HG03354 (cell line): Measurements from ENCODE around the gene HSPA12A.
"Not testable (repeated sequence)": the region's sequence is repeated elsewhere in the genome, so short reads cannot be mapped to it uniquely, and the experiment has no call there.

Source experiments
- ATAC-seq: cut with Tn5 transposase; IDR thresholded peaks from one replicate; pipeline ENCODE4 v1.9.1; 2021; ENCODE audit warnings: mild to moderate bottlenecking; ENCODE audit not compliant: unreplicated experiment, poor library complexity, severe bottlenecking

Gene HSPA12A

DNA sequence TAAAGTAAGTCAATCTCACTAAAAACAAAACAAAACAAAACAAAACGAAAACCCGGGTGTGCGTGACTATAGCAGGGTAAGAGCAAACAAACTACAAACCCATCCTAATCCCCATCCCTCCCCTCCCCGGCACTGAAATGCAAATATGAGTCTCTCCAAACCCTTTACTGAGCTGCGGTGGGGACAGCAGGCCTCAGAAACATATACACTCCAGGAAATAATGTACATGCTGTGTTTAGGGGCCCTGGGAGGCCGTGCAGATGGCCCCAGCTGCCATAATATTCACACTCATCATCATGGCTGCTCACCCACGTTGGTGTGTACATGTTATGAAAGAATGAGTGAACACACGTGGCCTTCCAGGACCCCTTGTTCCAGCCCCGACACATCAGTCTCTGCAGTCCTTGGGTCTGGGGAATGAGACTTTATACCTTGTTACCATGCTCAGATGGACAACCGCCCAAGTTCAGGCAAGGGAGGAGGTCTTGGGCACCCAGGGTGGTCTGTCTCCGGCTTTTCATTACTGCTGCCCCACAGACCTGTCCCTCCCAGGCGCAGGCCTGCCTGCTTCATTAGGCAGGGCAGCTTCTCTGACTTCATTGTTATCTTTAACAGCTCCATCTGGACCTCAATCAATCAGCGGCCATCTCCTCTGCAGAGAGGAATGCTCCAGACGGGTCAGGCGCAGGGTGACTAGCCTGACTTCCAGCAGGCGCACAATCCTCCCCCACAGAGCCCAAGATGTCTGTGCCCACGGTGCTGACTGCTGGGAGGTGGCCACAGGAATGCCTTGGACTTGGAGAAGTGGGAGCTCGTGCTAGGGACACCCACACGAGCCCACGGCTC lies 20.6 kb downstream of the HSPA12A start:
- ATAC-seq: no peak

DNA sequence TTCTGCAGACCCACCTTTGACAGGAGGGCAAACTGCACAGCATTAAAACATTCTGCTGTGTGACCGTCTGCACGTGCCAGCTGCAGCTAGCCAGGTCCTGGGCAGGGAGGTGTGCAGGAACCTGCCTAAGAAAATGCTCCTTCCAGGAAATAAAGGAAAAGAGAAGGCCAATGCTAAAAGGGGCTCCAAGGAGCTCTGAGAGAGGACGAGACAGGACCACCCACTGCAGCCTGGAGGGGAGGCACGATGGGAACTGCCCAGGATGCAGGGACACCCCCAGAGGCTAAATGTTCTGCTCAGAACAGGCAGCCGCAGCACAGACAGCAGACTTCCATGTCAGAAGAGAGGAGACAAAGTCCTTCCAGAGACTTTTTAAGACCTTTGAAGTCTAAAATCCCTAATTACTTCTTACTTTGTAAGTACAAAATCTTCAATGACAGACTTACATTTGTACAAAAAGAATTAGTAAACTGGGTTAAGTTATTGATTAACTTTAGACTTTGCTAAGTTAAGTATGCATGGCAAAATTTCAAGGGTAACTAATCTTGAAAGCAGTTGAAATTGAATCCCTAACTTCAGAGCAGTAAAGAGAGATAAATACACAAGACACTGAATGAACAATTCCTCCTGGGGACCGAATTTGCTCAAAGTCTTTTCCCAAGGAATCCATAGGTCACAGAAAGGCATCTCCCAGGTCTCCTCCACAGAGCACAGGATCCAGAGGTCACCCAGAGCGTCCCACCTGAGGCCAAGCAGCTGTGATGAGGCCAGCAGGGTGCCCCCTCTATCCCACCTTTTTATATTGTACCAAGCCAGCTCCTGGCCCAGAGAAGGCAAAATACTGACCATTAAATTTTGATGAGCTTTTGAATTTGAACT lies 21.5 kb downstream of the HSPA12A start:
- no peak for ATAC-seq

DNA sequence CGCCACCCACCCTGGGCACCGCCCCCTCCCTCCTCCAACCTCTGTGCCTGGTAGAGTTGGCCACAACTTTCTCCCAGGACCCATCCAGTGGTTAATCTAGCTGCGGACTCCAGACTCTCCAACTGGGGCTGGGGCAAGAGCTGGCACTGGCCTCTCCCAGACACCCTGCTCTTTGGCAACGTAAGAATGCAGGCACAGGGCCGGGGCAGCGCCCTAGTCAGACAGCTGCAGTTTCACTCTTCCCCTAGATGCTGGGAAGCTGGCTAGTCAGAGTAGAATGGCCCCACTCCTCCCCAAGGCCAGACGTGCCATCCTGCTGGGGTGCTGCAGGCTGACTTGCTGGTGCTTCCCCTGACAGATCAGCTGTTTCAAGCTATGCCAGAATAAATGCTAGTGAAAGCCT lies 22.1 kb downstream of the HSPA12A start:
- no peak for ATAC-seq

DNA sequence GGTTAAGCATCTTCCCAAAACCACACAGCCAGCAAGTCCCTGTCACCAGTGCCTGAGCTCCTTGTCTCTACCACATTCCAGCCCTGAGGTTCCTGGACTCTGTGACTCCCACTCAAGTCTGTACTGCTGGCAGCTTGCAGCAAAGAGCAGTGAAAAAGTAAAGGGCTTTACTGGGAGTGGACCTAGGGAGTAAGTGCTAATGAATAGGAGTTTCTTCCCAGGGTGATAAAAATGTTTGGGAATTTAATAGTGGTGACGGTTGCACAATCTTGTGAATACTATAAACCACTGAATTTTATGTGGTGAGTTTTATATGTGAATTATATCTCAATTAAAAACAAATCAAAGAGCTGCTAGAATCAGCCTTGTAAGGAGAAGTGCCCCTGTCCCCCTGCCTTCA lies 22.6 kb downstream of the HSPA12A start:
- ATAC-seq: no peak

DNA sequence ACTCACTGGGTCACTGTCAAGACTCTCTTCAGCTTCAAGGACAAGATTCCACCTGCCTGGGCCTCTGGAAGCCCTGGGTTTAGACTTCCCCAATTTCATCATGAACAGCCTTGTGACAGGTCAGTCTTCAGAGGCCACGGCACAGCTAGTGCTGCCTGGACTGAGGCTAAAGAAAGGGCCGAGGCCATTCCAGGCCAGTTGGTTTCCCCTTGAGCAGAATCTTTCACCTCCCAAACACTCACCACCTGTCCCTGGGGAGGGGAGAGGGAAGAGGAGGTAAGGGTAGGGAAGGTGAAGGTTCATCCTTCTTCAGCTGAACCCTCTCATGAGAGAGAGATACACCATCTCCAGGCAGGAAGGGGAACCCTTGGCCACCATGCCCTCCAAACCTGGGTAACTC lies 24.3 kb downstream of the HSPA12A start:
- ATAC-seq: no peak

DNA sequence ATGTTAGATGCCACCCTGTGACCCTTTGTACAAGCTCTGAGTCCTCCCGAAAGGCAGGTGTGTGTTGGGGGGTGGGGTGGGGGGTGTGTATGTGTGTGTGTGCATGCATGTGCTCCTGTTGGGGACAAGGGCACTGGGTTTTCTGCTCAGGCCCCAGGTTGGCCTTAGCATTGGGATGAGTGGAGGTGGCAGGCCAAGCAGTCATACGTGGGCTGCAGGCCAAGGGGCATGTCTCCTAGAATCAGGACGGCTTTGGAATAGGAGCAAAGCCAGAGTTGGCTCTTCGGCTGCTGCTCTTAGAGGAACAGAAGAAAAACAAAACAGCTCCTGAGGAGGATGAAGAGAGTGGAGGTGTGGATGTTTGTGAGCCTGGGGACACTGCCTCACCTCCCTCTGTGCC lies 26.0 kb downstream of the HSPA12A start:
- no peak for ATAC-seq

DNA sequence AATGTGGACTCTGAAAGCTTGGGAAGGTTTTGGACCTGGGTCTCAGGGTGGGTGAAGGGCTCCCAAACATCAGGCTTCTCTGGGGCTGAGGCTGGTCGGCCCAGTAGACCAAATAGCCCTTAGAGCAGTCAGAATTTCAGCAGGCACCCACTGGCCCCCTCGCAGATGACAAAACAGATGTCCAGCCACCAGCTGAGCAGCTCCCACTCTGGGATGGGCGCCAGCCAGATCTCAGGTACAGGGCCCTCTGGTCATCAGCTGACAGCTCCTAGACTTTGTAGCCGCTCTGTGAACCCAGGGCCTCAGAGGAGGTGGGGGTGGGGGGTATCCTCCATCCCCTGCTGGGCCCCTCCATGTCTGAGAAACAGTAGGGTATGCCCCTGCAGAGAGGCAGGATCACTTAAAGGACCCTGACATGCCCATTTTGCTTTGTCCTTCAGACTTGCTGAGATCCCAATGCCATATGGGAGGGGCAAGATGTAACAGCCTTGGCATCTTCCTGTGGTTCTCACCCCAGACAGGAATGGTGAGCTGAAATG lies 26.5 kb downstream of the HSPA12A start:
- no peak for ATAC-seq

DNA sequence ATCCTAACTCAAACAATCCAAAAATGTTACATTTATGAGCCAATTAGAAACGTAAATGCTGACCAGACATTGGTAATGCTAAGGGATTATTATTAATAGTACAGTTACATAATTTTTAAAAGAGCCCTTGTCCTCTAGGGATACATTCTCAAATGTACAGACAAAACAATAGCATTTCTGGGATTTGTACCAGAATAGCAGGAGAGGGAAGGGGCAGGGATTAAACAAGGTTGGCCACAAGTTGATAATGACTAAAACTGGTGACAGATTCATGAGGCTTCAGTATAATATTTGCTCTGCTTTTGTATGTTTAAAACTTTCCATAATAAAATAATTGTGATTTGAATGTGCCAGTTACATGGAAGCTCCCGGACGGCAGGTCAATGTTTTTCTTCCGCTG lies 27.0 kb downstream of the HSPA12A start:
- ATAC-seq: no peak

DNA sequence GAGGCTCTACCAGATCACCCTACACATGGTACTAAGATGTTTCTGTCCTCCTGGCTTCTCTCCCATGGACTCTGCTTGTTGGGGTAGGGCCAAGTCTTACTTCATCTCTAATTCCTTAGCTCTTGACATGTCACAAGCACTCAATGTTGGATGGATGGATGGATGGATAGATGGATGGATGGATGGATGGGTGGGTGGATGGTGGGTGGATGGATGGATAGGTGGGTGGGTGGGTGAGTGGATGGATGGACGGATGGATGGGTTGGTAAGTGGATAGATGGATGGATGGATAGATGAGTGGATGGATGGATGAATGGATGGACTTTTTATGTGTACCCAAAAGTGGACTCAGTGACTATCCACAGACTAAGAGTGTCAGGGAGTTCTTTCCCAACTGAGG lies 28.5 kb downstream of the HSPA12A start:
- no peak for ATAC-seq

DNA sequence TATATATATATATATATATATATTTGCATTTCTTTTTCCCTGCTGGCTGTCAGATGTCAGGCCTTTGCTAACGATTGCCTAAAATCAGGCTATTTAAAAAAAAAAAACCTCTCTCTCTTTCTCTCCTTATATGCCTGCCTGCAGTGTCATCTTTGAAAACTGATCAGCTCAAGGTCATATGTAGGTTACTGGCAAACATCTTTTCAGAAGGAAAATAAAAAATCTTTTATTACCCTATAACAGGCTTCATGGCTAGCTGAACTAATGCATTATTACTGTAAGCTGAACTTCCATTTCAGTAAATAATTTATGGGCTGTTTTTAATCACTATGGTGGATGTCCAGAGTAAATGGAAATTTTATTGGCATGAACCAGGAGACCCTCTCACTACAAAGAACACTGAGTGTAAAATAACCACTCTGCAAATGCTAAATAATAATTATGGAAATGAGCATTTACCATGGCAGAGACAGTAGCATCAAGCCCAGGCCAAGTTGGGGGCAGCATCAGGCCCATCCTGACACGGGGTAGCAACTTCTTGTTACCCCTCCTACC lies 29.3 kb downstream of the HSPA12A start:
- no peak for ATAC-seq

DNA sequence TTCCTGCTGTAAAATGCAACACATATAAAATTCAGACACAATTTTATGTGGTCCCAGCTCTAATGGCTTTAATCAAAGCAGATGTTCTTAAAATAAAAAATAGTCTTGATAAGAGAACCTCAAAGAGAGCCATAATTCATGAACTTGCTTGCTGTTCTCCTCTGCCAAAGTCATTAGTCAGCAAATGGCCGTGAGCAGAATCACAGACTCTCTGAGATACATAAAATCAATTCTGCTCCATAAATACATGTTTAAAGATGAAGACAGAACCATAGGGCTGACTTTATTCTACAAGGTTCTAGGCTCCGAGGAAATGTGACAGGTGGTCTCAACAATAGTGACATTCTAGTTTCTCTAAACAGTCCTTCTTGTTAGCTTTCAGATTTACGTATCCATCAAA lies 29.8 kb downstream of the HSPA12A start:
- ATAC-seq: no peak

DNA sequence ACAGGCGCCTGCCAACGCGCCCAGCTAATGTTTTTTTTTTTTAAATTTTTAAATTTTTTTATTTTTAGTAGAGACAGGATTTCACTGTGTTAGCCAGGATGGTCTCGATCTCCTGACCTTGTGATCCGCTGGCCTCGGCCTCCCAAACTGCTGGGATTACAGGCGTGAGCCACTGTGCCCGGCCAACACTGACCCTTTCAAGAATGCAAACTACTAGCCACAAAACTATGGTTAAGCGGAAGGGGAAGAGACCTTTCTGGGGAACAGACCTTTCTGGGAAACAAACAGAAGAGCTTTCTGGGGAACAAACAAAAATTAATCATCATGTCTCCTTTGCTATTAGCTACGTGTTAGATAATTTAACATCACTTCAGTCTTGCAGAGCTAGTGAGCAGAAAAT lies 30.6 kb downstream of the HSPA12A start:
- not testable (repeated sequence) for ATAC-seq

DNA sequence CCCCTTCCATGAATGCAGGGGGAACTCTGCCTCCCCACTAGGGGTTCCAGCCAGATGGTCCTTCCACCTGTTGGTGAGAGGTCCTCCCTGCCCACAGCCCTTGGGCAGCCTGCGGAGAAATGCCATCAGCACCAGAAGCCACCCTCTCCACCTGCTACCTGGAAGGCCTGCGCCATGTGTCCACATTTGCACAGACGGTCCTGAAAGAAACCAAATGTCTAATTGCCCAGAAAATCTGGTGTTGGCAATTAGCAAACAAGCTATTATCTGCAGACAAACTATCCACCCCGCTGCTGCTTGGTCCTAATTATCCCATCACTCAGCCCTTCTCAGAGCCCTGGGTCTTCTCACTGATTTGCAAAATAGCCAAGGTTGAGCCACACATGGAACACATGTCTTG lies 32.3 kb downstream of the HSPA12A start:
- ATAC-seq: no peak

DNA sequence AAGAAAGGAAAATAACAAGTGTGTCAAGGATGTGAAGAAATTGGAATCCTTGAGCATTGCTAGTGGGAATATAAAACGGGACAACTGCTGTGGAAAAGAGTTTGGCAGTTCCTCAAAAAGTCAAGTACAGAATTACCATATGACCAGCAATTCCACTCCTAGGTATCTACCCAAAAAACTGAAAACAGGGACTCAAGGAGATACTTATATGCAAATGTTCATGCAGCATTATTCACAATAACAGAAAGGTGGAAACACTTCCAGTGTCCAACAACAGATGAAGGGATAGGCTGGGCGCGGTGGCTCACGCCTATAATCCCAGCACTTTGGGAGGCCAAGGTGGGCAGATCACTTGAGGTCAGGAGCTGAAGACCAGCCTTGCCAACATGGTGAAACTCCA lies 33.5 kb downstream of the HSPA12A start:
- no peak for ATAC-seq

DNA sequence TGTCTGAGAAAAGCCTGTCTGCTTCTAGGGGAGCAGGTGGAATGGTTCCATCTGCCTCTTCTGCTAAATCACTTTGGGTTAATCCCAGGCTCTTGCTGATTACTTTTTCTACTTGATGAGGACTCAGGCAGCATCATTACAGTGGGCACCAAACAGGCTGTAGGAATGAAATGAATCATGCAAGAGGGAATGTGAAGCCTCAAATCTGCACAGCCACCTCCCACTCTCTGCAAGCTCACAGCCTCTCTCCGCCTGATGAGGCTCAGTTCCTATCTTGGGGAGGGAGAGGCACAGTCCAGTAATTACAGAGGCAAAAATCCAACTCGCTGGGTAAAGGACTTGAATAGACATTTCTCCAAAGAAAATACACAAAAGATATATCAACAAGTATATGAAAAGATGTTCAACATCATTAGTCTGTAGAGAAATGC lies 34.0 kb downstream of the HSPA12A start:
- ATAC-seq: no peak

DNA sequence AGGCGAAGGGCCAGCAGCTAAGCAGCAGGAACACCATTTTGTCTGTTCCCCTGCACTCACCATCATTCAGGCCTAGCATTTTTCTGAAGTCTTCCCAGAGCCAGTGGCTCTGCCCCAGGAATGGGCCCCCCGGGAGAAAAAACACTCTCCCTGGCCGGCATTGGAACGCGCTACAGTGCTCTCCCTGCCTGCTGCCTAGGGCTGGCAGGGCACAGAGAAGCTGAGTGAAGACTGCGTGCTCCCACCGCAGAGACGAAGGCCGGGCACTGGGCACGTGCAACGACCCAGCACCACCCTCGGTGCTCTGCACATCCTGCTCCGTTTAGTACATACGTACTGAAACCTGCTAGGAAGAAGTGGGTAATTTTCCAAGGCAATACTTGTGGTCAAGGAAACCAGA lies 34.4 kb downstream of the HSPA12A start:
- ATAC-seq: no peak

DNA sequence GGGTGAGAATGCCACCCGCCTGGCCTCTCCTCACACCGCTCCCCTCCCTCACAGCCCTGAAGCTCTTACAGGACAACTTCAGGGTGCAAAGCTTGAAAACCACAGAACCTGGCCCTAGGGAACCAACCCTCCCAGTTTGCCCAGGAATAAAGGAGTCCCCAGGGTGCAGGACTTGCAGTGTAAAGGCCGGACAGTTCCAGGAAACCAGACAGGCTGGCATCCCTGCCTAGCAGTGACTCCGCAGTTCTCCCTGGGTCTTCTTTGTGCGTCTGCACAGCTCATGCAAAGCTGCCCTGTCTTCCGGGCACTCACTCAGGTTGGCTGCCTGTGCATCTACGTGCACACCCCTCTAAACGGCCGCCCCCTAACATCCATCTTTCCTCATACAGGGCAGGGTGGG lies 36.1 kb downstream of the HSPA12A start:
- no peak for ATAC-seq

DNA sequence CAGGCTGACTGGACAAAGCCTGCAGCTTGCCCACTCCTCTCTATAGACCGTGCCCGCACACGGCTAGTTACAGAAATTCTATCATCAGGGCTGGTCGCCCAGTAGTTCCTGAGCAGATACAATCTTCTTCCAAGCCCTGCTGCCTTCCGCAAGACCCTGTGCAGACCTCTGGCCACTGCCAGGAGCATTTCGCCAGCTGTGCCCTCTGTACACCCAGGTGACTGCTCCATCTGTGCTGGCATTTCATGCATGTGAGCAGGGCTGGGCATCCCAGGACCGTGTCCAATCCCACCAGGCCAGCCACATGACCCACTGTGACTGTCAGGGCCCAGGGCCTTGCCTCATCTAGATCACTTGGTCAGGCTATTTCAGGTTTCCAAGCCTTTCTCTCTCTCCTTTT lies 36.9 kb downstream of the HSPA12A start:
- ATAC-seq: no peak

DNA sequence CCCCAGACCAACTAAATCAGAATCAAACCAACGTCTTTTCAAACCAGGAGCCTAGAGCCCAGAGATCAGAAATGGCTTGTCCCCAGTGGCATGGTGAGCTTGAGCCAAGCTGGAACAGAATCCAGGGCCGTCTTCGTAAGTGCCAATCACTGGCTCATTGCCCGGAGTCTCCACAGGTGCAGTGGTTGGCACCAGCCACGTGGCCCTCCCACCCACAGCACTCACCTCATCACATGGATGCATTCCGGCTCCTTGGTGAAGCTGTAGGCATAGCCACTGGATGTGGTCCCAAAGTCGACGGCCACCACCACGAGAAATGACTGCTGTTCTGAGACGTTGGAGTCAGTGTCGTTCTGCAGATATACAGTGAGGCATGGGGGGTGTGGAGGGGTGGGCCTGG lies 37.4 kb downstream of the HSPA12A start:
- ATAC-seq: no peak

DNA sequence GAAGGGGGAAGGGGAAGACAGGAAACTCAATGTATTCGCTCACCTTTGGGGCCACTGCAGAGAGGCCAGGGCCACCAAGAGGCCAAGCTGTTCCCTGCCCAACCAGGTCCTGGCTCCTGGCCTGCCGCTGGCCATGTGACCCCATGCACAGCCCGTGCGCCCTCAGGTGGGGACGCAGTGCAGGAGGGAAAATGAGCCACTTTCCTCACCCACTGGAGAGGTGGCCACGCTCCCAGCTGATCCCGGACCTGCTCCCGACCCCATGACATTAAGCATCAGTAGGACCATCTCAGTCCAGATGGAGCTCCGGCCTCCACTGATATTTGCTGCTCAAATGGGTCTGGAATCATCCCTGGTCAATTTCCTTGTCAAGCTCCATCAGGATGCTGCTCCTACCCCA lies 40.2 kb downstream of the HSPA12A start:
- no peak for ATAC-seq
